Astrocyte (in vitro differentiated cells and primary cell): Measurements from ENCODE around the gene OR13A1. TPM values are rescaled to one million over a fixed set of nuclear protein-coding genes. Genes with fewer than 3 reads are reported as not detected.
"Not testable (repeated sequence)": the region's sequence is repeated elsewhere in the genome, so short reads cannot be mapped to it uniquely, and the experiment has no call there.

Experiments
- DNase-seq: peaks from one replicate; pipeline ENCODE4 v3.0.0-alpha.2; 2010; ENCODE audit warnings: low read depth
- FAIRE-seq: peaks from 2 replicates; lab custom pipeline; 2011; peaks lifted over from hg19 to GRCh38; lab: Jason Lieb, UNC
- H2AFZ ChIP-seq: 2 replicates; pipeline ENCODE4 v1.6.0; 2012; ENCODE audit warnings: low read depth, low read length, inconsistent platforms
- H3K27ac ChIP-seq: 2 replicates; pipeline ENCODE4 v1.5.1; 2011; ENCODE audit warnings: low read depth, low read length, inconsistent platforms
- H3K27me3 ChIP-seq: 2 replicates; pipeline ENCODE4 v1.6.0; 2011; ENCODE audit warnings: low read length, inconsistent platforms; ENCODE audit not compliant: insufficient read depth
- H3K36me3 ChIP-seq: 2 replicates; pipeline ENCODE4 v1.5.1; 2011; ENCODE audit warnings: low read length, inconsistent platforms; ENCODE audit not compliant: insufficient read depth
- H3K4me1 ChIP-seq: 2 replicates; pipeline ENCODE4 v1.5.1; 2011; ENCODE audit warnings: low read length, inconsistent platforms; ENCODE audit not compliant: insufficient read depth
- H3K4me2 ChIP-seq: 2 replicates; pipeline ENCODE4 v1.6.0; 2012; ENCODE audit warnings: low read length, inconsistent platforms
- H3K4me3 ChIP-seq: 2 replicates; pipeline ENCODE4 v1.5.1; 2011; ENCODE audit warnings: low read depth, mild to moderate bottlenecking, low read length, inconsistent platforms; ENCODE audit not compliant: insufficient read depth
- H3K79me2 ChIP-seq: 2 replicates; pipeline ENCODE4 v1.6.0; 2012; ENCODE audit warnings: mild to moderate bottlenecking, low read length, inconsistent platforms; ENCODE audit not compliant: insufficient read depth
- H3K9ac ChIP-seq: 2 replicates; pipeline ENCODE4 v1.6.0; 2012; ENCODE audit warnings: mild to moderate bottlenecking, low read length, inconsistent platforms
- H3K9me3 ChIP-seq: 2 replicates; pipeline ENCODE4 v1.5.1; 2012; ENCODE audit warnings: low read depth, mild to moderate bottlenecking, low read length, inconsistent platforms; ENCODE audit not compliant: insufficient read depth
- H4K20me1 ChIP-seq: 2 replicates; pipeline ENCODE4 v1.6.0; 2012; ENCODE audit warnings: low read length, inconsistent platforms; ENCODE audit not compliant: insufficient read depth
- H3K27ac Mint-ChIP-seq: one replicate; pipeline ENCODE4 v1.8.0; 2021; ENCODE audit warnings: mild to moderate bottlenecking, mixed read lengths; ENCODE audit not compliant: unreplicated experiment
- H3K27me3 Mint-ChIP-seq: one replicate; pipeline ENCODE4 v1.8.0; 2021; ENCODE audit warnings: low read depth, mixed read lengths; ENCODE audit not compliant: unreplicated experiment
- H3K36me3 Mint-ChIP-seq: one replicate; pipeline ENCODE4 v1.8.0; 2021; ENCODE audit warnings: low read depth, mixed read lengths; ENCODE audit not compliant: unreplicated experiment
- H3K4me1 Mint-ChIP-seq: one replicate; pipeline ENCODE4 v1.8.0; 2021; ENCODE audit warnings: low read depth, mixed read lengths; ENCODE audit not compliant: unreplicated experiment
- H3K4me3 Mint-ChIP-seq: one replicate; pipeline ENCODE4 v1.8.0; 2021; ENCODE audit warnings: mild to moderate bottlenecking, moderate library complexity, mixed read lengths; ENCODE audit not compliant: unreplicated experiment
- H3K9me3 Mint-ChIP-seq: one replicate; pipeline ENCODE4 v1.8.0; 2021; ENCODE audit warnings: mild to moderate bottlenecking, mixed read lengths; ENCODE audit not compliant: unreplicated experiment
- EZH2 ChIP-seq: IDR thresholded peaks from 2 replicates; pipeline ENCODE4 v1.6.1; 2012; ENCODE audit warnings: mild to moderate bottlenecking, low read length, inconsistent platforms; ENCODE audit not compliant: insufficient read depth
- total RNA-seq: library from RNA; stranded (reverse); gene quantifications from 2 replicates; pipeline ENCODE4 v1.2.1, GENCODE V29; 2021
- TF ChIP-seq, protein P1 (sequence below): IDR thresholded peaks from 2 replicates; pipeline ENCODE4 v1.5.1; 2011; ENCODE audit warnings: low read depth, mild to moderate bottlenecking, inconsistent platforms, low read length, moderate library complexity; ENCODE audit not compliant: insufficient read depth

The OR13A1 gene
- total RNA-seq, 1 donor from 2014 or later = not detected

DNA sequence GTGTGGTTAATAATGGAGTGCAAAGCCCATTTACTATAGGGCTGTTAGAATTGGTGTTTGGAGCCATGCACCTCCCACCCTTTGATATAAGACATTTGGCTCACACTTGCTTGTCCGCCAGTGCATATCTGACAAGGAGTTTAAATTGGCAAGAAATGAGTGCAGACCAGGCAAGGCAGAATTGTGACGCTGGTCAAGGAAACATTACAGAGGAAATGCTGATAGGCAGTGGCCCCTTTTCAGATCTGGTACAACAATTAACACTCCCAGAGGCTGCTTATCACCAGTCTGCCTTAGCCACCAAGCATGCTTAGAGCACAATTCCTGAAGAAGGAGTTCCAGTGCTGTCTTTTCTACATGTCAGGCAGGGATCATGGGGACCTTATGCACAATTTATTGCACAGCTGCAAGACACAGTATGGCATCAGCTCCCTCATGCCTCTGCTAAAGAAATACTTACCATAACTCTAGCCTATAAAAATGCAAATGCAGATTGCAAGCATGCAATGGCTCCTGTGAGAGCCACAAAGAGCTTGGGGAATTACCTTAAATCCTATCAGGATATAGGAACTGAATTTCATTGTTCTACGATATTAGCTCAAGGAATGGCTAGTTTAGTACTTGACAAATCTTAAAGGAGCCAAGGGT, 35.2 kb downstream of the OR13A1 start:
- Histone ChIP-seq H3K9ac (no peak overlapping the region), H3K79me2 (no peaks in the 10 kb centered on the region), H3K4me3 (no peak overlapping the region), H3K4me2 (no peak overlapping the region), H3K27me3 (no peaks in the 10 kb centered on the region), H3K9me3 (no peaks in the 10 kb centered on the region), H2AFZ (no peak overlapping the region), H3K36me3 (no peaks in the 10 kb centered on the region), H4K20me1 (no peaks in the 10 kb centered on the region), H3K4me1 (no peaks in the 10 kb centered on the region), H3K27ac (no peak overlapping the region)
- Mint-ChIP-seq H3K36me3 (no peaks in the 10 kb centered on the region), H3K4me1 (peaks cover 1% of the 10 kb centered on the region), H3K27me3 (peaks cover 2% of the 10 kb centered on the region), H3K27ac (no peak overlapping the region), H3K4me3 (no peak overlapping the region), H3K9me3 (no peaks in the 10 kb centered on the region)
- TF ChIP-seq, protein P1, sequence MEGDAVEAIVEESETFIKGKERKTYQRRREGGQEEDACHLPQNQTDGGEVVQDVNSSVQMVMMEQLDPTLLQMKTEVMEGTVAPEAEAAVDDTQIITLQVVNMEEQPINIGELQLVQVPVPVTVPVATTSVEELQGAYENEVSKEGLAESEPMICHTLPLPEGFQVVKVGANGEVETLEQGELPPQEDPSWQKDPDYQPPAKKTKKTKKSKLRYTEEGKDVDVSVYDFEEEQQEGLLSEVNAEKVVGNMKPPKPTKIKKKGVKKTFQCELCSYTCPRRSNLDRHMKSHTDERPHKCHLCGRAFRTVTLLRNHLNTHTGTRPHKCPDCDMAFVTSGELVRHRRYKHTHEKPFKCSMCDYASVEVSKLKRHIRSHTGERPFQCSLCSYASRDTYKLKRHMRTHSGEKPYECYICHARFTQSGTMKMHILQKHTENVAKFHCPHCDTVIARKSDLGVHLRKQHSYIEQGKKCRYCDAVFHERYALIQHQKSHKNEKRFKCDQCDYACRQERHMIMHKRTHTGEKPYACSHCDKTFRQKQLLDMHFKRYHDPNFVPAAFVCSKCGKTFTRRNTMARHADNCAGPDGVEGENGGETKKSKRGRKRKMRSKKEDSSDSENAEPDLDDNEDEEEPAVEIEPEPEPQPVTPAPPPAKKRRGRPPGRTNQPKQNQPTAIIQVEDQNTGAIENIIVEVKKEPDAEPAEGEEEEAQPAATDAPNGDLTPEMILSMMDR = no peak
- TF ChIP-seq EZH2 = no peak
- FAIRE-seq (no peak), DNase-seq (no peak)

DNA sequence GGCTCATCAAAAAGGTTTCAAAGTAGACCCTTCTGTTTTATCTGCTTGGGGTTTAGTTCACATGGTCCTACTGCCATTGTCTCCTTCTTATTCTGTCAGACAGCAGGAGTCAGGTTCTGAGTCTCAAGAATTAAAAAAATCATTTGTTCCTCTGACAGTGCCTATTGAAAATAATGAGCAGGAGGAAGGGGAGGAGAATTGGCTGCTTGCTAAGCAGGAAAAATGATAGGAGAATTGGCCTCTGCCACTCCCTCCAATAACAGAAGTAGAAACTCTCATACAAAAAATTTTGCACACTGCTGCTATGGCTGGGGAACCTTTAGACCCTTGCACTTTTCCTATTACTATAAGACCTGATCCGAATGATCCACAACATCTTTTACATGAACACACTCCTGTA, 35.7 kb downstream of the OR13A1 start:
- FAIRE-seq (no peak), DNase-seq (no peak)
- Histone ChIP-seq H2AFZ (no peak overlapping the region), H3K36me3 (no peaks in the 10 kb centered on the region), H3K4me3 (no peak overlapping the region), H3K79me2 (no peaks in the 10 kb centered on the region), H4K20me1 (no peaks in the 10 kb centered on the region), H3K9ac (no peak overlapping the region), H3K27me3 (no peaks in the 10 kb centered on the region), H3K4me2 (no peak overlapping the region), H3K27ac (no peak overlapping the region), H3K4me1 (no peaks in the 10 kb centered on the region), H3K9me3 (no peaks in the 10 kb centered on the region)
- H3K36me3 Mint-ChIP-seq = no peaks in the 10 kb centered on the region
- peaks cover 2% of the 10 kb centered on the region for H3K27me3 Mint-ChIP-seq
- no peak overlapping the region for H3K27ac Mint-ChIP-seq
- TF ChIP-seq, protein P1 = no peak
- no peak for TF ChIP-seq EZH2
- no peak overlapping the region for H3K4me3 Mint-ChIP-seq
- H3K4me1 Mint-ChIP-seq = peaks cover 1% of the 10 kb centered on the region
- H3K9me3 Mint-ChIP-seq = no peaks in the 10 kb centered on the region

DNA sequence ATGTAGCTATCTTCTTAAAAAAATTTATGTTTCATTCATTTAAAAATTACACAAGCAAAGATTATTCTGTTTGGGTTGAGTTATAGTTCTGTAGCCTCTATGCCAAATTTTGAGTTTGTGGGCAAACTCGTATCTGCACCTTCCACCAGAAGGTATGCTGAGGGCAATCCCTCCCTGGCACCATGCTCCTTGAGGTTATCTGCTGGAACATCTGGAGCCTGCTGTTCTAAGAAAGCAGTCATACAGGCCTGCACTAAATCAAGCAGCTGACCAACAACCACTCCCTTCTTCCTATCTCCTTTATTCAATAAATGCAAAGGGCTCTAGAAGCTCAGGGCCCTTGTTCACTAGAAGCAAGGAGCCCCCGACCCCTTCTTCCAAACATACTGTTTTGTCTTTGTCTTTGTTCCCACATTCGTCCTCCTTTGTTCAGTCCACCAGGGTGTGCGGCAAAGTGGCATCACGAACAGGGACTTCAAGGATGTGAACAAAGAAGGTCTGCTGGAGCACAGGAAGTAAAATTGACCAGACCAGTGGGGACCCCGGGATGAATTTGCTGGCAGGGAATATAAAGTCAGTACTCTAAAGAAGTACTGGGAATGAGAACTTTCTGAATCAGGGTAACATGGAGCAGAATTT, 36.4 kb downstream of the OR13A1 start:
- H3K79me2 ChIP-seq = no peaks in the 10 kb centered on the region
- FAIRE-seq (no peak), DNase-seq (no peak)
- no peak overlapping the region for H3K27ac ChIP-seq
- no peaks in the 10 kb centered on the region for H3K9me3 Mint-ChIP-seq
- H3K4me1 Mint-ChIP-seq = peaks cover 1% of the 10 kb centered on the region
- no peak overlapping the region for H3K9ac ChIP-seq
- H3K4me1 ChIP-seq = no peaks in the 10 kb centered on the region
- H3K27me3 ChIP-seq = no peaks in the 10 kb centered on the region
- peaks cover 2% of the 10 kb centered on the region for H3K27me3 Mint-ChIP-seq
- TF ChIP-seq, protein P1 = no peak
- TF ChIP-seq EZH2 = no peak
- no peaks in the 10 kb centered on the region for H3K36me3 ChIP-seq
- H4K20me1 ChIP-seq = no peaks in the 10 kb centered on the region
- no peaks in the 10 kb centered on the region for H3K36me3 Mint-ChIP-seq
- no peak overlapping the region for H3K4me3 ChIP-seq
- no peak overlapping the region for H3K4me2 ChIP-seq
- no peak overlapping the region for H3K27ac Mint-ChIP-seq
- H3K4me3 Mint-ChIP-seq = no peak overlapping the region
- no peaks in the 10 kb centered on the region for H3K9me3 ChIP-seq
- no peak overlapping the region for H2AFZ ChIP-seq

DNA sequence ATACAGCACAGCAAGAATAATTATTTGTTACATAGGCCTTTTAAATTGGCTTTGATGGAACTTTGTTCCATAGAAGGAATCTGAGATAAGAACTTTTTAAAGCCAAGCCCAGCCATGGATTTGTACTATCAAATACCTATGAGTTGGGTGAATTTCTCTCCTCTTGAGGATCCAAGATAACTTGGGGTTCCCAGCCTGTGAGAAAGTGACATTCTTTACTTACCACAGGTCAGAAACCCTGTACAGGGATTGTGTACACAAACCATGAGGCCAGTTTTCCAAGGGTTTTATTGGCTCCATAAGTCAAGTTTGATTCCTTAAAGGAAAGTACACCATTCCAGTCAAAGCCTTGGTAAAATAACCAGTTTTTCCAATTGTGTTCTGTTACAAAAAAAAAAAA, 39.3 kb downstream of the OR13A1 start:
- H3K27me3 Mint-ChIP-seq, H4K20me1 ChIP-seq, H3K4me3 Mint-ChIP-seq, H3K4me3 ChIP-seq, H2AFZ ChIP-seq, H3K36me3 Mint-ChIP-seq, FAIRE-seq, H3K4me1 Mint-ChIP-seq, H3K79me2 ChIP-seq, H3K4me2 ChIP-seq, H3K27me3 ChIP-seq, H3K36me3 ChIP-seq, H3K9me3 ChIP-seq, H3K9me3 Mint-ChIP-seq, H3K4me1 ChIP-seq, DNase-seq, H3K9ac ChIP-seq, H3K27ac ChIP-seq, H3K27ac Mint-ChIP-seq: not testable (repeated sequence)
